CD4-positive, alpha-beta T cell (primary cell): Measurements from ENCODE around the gene GOLGA6L2. TPM values are rescaled to one million over a fixed set of nuclear protein-coding genes. Genes with fewer than 3 reads are reported as not detected.

Experiments
- ATAC-seq: fragments of 200-7000 bp; cut with Tn5 transposase; one replicate; pipeline ENCODE4 v1.10.0; 2022; ENCODE audit warnings: mild to moderate bottlenecking; ENCODE audit not compliant: poor library complexity
- CTCF ChIA-PET: fragments of 350-600 bp; sonication (Branson Sonifier 250); formaldehyde crosslinking; loops from one replicate; lab custom pipeline; 2021; ENCODE audit warnings: antibody characterized with exemption, inconsistent platforms; lab: Charles Lee
- POLR2A ChIA-PET: fragments of 350-600 bp; sonication (Branson Sonifier 250); formaldehyde crosslinking; loops from one replicate; lab custom pipeline; 2021; ENCODE audit warnings: antibody characterized with exemption, inconsistent platforms; lab: Charles Lee
- DNase-seq, 14 experiments: peaks; one replicate each; pipeline ENCODE4 v3.0.0-alpha.2; 2013 to 2020; ENCODE audit warnings: mixed read lengths in 2 of 14
- H3K27ac ChIP-seq, 2 donors: one replicate each; pipeline versions ENCODE4 v1.5.1 to v1.7.0; 2013; ENCODE audit warnings: low read length in 2 of 2, low read depth in 1 of 2, mild to moderate bottlenecking in 1 of 2
- H3K27me3 ChIP-seq, 2 experiments: 1 replicate in 1 of 2; 2 replicates in 1 of 2; pipeline versions ENCODE4 v1.6.1 to v1.7.0; 2013; ENCODE audit warnings: low read length in 2 of 2, control low read depth in 1 of 2, mild to moderate bottlenecking in 1 of 2, moderate library complexity in 1 of 2; ENCODE audit not compliant: insufficient read depth in 2 of 2, control insufficient read depth in 1 of 2
- H3K36me3 ChIP-seq: one replicate; pipeline ENCODE4 v1.6.1; 2013; ENCODE audit warnings: low read length, control low read depth; ENCODE audit not compliant: insufficient read depth
- H3K4me1 ChIP-seq: one replicate; pipeline ENCODE4 v1.6.1; 2013; ENCODE audit warnings: low read length, control low read depth; ENCODE audit not compliant: insufficient read depth
- H3K4me3 ChIP-seq: one replicate; pipeline ENCODE4 v1.5.1; 2013; ENCODE audit warnings: mild to moderate bottlenecking, low read length, moderate library complexity
- H3K9me3 ChIP-seq, 2 experiments: 1 replicate in 1 of 2; 2 replicates in 1 of 2; pipeline versions ENCODE4 v1.6.1 to v1.7.0; 2013; ENCODE audit warnings: low read length in 2 of 2, mild to moderate bottlenecking in 2 of 2, control low read depth in 1 of 2, moderate library complexity in 1 of 2; ENCODE audit not compliant: control insufficient read depth in 1 of 2, insufficient read depth in 1 of 2
- H3K27ac Mint-ChIP-seq: one replicate; pipeline ENCODE4 v1.8.0; 2020; ENCODE audit warnings: mixed read lengths
- H3K27me3 Mint-ChIP-seq: one replicate; pipeline ENCODE4 v1.8.0; 2021; ENCODE audit warnings: mixed read lengths
- H3K36me3 Mint-ChIP-seq: one replicate; pipeline ENCODE4 v1.8.0; 2021; ENCODE audit warnings: low read depth, mixed read lengths
- H3K4me1 Mint-ChIP-seq: one replicate; pipeline ENCODE4 v1.8.0; 2021; ENCODE audit warnings: low read depth, mixed read lengths
- H3K4me3 Mint-ChIP-seq: one replicate; pipeline ENCODE4 v1.8.0; 2020; ENCODE audit warnings: mild to moderate bottlenecking, mixed read lengths
- H3K9me3 Mint-ChIP-seq: one replicate; pipeline ENCODE4 v1.8.0; 2020; ENCODE audit warnings: mixed read lengths
- CTCF ChIP-seq: fragments of 200-600 bp; IDR thresholded peaks from one replicate; pipeline ENCODE4 v1.8.0; 2022; ENCODE audit warnings: antibody characterized with exemption, mild to moderate bottlenecking
- intact Hi-C, 2 experiments: fragments of 100-400 bp; cut with DNase I in 1 of 2; cut with micrococcal nuclease in 1 of 2; formaldehyde crosslinking; loops; one replicate each; pipeline versions ENCODE4 v1.15.1 to v1.9.0; 2023 to 2025; cut with DNase I, micrococcal nuclease
- polyA plus RNA-seq, 2 donors: library from polyadenylated mRNA; unstranded; fragments of 120-200 nt; gene quantifications; one replicate each; pipeline ENCODE4 v1.2.1, GENCODE V29; 2013
- total RNA-seq, 174 experiments: library from RNA in 2 of 174; stranded (reverse) in 2 of 174; gene quantifications; one replicate each; pipeline ENCODE4 v1.2.3 and lab custom pipeline; 2021 to 2026

The GOLGA6L2 gene
- total RNA-seq (not detected), total RNA-seq (lab: John Stamatoyannopoulos, UW) (0 to 0.18 (median 0) reads per million in 172 experiments)
- polyA plus RNA-seq (2013, experiment 1 of 2) = not detected
- polyA plus RNA-seq (2013, experiment 2 of 2) = not detected

GRCh38 chr15:23447107-23447500 is at the start of gene GOLGA6L2:
TSS of gene GOLGA6L2 (minus strand) at chr15:23447243. CDS start at chr15:23447181, 62 bp downstream.
- Mint-ChIP-seq H3K27me3 (peaks cover 13% of the 10 kb centered on the region), H3K9me3 (no peaks in the 10 kb centered on the region)
- no peak for TF ChIP-seq CTCF

GRCh38 chr15:23484870-23485269 is 37.8 kb upstream of the GOLGA6L2 start:
- no peaks in the 10 kb centered on the region for H3K27me3 ChIP-seq
- no peaks in the 10 kb centered on the region for H3K36me3 ChIP-seq
- H3K27ac Mint-ChIP-seq = no peak overlapping the region
- ChIA-PET CTCF (no interaction called here), POLR2A (no interaction called here)
- H3K4me3 Mint-ChIP-seq = no peak overlapping the region
- no peak overlapping the region for H3K27ac ChIP-seq
- H3K4me3 ChIP-seq = no peak overlapping the region
- no peaks in the 10 kb centered on the region for H3K4me1 ChIP-seq
- DNase-seq (no peak), ATAC-seq (no peak)
- H3K36me3 Mint-ChIP-seq = no peaks in the 10 kb centered on the region
- H3K4me1 Mint-ChIP-seq = no peaks in the 10 kb centered on the region
- peaks cover 11% of the 10 kb centered on the region for H3K27me3 Mint-ChIP-seq
- no peak for TF ChIP-seq CTCF
- H3K9me3 ChIP-seq = no peaks in the 10 kb centered on the region
- intact Hi-C loops = no loop called here
- no peaks in the 10 kb centered on the region for H3K9me3 Mint-ChIP-seq

More at GRCh38 chr15:23447107-23447500, at the start of gene GOLGA6L2:
- no peak within 1 kb of the TSS for H3K27ac ChIP-seq
- ChIA-PET POLR2A (no interaction called here), CTCF (no interaction called here)
- DNase-seq = peak in 1 of 14 experiments; percentile 22
- Mint-ChIP-seq H3K4me1 (no peaks in the 10 kb centered on the region), H3K36me3 (no peaks in the 10 kb centered on the region), H3K27ac (no peak within 1 kb of the TSS), H3K4me3 (no peak within 1 kb of the TSS)
- intact Hi-C loops = no loop called here
- peaks cover 0 to 4% of the 10 kb centered on the region in 2 experiments for H3K9me3 ChIP-seq
- no peaks in the 10 kb centered on the region for H3K27me3 ChIP-seq
- ATAC-seq = no peak
- no peaks in the 10 kb centered on the region for H3K36me3 ChIP-seq
- no peaks in the 10 kb centered on the region for H3K4me1 ChIP-seq
- no peak within 1 kb of the TSS for H3K4me3 ChIP-seq

DNA sequence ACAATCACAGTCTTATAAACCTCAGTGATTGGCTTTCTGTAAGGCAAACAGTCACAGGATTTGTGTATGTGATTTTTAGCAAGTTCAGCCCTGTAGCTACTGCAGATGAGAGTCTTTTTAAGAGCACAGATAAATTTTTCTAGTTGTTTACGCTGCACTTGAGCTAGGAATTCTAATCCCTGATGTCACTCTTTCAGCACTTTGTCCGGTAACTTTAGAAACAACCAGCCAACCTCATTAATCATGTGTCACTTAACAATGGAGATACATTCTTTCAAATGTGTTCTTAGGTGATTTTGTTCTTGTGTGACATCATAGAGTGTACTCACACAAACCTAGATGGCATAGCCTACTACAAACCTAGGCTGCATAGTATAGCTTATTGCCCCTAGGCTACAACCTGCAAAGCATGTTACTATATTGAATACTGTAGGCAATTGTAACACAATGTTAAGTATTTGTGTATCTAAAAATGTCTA is 36.8 kb upstream of the GOLGA6L2 start:
- POLR2A ChIA-PET = no interaction called here
- no peak for DNase-seq
- Mint-ChIP-seq H3K4me1 (no peaks in the 10 kb centered on the region), H3K27me3 (peaks cover 11% of the 10 kb centered on the region), H3K9me3 (no peaks in the 10 kb centered on the region), H3K4me3 (no peak overlapping the region), H3K27ac (no peak overlapping the region), H3K36me3 (no peaks in the 10 kb centered on the region)
- Histone ChIP-seq H3K4me3 (no peak overlapping the region), H3K9me3 (no peaks in the 10 kb centered on the region), H3K27me3 (no peaks in the 10 kb centered on the region), H3K4me1 (no peaks in the 10 kb centered on the region), H3K27ac (no peak overlapping the region), H3K36me3 (no peaks in the 10 kb centered on the region)
- ATAC-seq = no peak
- no peak for TF ChIP-seq CTCF
- intact Hi-C loops = no loop called here
- CTCF ChIA-PET = no interaction called here
